Neural crest cell (in vitro differentiated cells): ENCODE results near the gene PRCC. TPM values are rescaled to one million over a fixed set of nuclear protein-coding genes. Genes with fewer than 3 reads are reported as not detected.

Experiments used
- DNase-seq: peaks from one replicate; pipeline ENCODE4 v3.0.0; 2021; ENCODE audit warnings: low read depth, mixed read lengths, low spot score
- H3K27ac Mint-ChIP-seq: one replicate; pipeline ENCODE4 v1.8.0; 2021; ENCODE audit warnings: mild to moderate bottlenecking, mixed read lengths; ENCODE audit not compliant: unreplicated experiment
- H3K27me3 Mint-ChIP-seq: 2 replicates; pipeline ENCODE4 v1.8.0; 2021; ENCODE audit warnings: low read depth, mild to moderate bottlenecking, mixed read lengths
- H3K36me3 Mint-ChIP-seq: 2 replicates; pipeline ENCODE4 v1.8.0; 2021; ENCODE audit warnings: low read depth, mild to moderate bottlenecking, mixed read lengths
- H3K4me1 Mint-ChIP-seq: 2 replicates; pipeline ENCODE4 v1.8.0; 2021; ENCODE audit warnings: mixed read lengths
- H3K4me3 Mint-ChIP-seq: one replicate; pipeline ENCODE4 v1.8.0; 2021; ENCODE audit warnings: mild to moderate bottlenecking, mixed read lengths
- H3K9me3 Mint-ChIP-seq: 2 replicates; pipeline ENCODE4 v1.8.0; 2021; ENCODE audit warnings: mixed read lengths
- total RNA-seq: library from RNA; stranded (reverse); gene quantifications from 2 replicates; pipeline ENCODE4 v1.2.1, GENCODE V29; 2021
- TF ChIP-seq, protein P1 (sequence below): fragments of 200-600 bp; sonication (generic); conservative IDR thresholded peaks from 2 replicates; pipeline ENCODE4 v1.5.0; 2021; ENCODE audit warnings: antibody characterized with exemption, mild to moderate bottlenecking

The PRCC gene
- total RNA-seq, 1 donor from 2014 or later, result 99.8 TPM

DNA sequence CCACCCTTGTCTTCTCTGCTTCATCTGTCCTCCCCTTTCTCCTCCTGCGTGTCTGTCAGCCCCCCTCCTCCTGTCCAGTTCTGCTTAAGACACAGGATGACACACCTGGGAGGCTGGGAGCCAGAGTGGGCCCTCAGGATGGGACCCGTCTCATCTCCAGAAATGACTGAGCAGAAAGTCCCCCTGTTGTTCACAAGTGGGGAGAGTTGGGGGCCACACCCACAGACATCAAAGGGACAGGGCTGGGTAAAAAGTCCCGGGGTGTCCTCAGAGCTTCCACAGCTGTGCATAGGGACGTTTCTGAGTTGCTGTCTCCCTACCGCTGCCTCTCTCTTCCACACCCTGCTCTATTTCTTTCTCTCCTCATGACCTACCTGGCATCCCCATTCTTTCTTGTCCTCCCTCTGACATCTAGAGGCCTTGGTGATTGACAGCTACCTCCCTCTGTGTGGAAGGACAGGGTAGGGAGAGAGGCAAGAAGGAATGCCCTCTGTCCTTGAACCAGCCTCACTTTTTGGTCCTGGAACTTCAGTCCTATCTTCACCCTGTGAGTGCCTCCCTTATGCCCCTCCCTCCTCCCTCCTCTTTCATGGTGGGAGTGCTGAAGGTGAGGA is 68.8 kb downstream of the PRCC start:
- H3K36me3 Mint-ChIP-seq, result no peaks in the 10 kb centered on the region
- H3K4me1 Mint-ChIP-seq, result peaks cover 6% of the 10 kb centered on the region
- TF ChIP-seq, protein P1, sequence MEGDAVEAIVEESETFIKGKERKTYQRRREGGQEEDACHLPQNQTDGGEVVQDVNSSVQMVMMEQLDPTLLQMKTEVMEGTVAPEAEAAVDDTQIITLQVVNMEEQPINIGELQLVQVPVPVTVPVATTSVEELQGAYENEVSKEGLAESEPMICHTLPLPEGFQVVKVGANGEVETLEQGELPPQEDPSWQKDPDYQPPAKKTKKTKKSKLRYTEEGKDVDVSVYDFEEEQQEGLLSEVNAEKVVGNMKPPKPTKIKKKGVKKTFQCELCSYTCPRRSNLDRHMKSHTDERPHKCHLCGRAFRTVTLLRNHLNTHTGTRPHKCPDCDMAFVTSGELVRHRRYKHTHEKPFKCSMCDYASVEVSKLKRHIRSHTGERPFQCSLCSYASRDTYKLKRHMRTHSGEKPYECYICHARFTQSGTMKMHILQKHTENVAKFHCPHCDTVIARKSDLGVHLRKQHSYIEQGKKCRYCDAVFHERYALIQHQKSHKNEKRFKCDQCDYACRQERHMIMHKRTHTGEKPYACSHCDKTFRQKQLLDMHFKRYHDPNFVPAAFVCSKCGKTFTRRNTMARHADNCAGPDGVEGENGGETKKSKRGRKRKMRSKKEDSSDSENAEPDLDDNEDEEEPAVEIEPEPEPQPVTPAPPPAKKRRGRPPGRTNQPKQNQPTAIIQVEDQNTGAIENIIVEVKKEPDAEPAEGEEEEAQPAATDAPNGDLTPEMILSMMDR, result no peak
- no peaks in the 10 kb centered on the region for H3K9me3 Mint-ChIP-seq
- no peak overlapping the region for H3K27ac Mint-ChIP-seq
- peaks cover 78% of the 10 kb centered on the region for H3K27me3 Mint-ChIP-seq
- H3K4me3 Mint-ChIP-seq, result no peak overlapping the region
- DNase-seq, result no peak

- DNase-seq, result no peak
- H3K9me3 Mint-ChIP-seq, result no peaks in the 10 kb centered on the region
- peaks cover 6% of the 10 kb centered on the region for H3K4me1 Mint-ChIP-seq
- TF ChIP-seq, protein P1, result no peak
- H3K27ac Mint-ChIP-seq, result no peak overlapping the region
- no peaks in the 10 kb centered on the region for H3K36me3 Mint-ChIP-seq
- H3K27me3 Mint-ChIP-seq, result peaks cover 70% of the 10 kb centered on the region
- no peak overlapping the region for H3K4me3 Mint-ChIP-seq
These were observed 69.6 kb downstream of the PRCC start for GRCh38 chr1:156836892-156837291.

- Mint-ChIP-seq H3K27ac (no peak overlapping the region), H3K4me3 (no peak overlapping the region), H3K36me3 (no peaks in the 10 kb centered on the region), H3K9me3 (peaks cover 6% of the 10 kb centered on the region), H3K4me1 (peaks cover 6% of the 10 kb centered on the region), H3K27me3 (peaks cover 72% of the 10 kb centered on the region)
- TF ChIP-seq, protein P1, result peak; percentile 82
- DNase-seq, result peak; percentile 57
These were observed 71.6 kb downstream of the PRCC start for GRCh38 chr1:156838972-156839371.

GRCh38 chr1:156839426-156840109 is 72.2 kb downstream of the PRCC start:
- TF ChIP-seq, protein P1, result no peak
- peaks cover 6% of the 10 kb centered on the region for H3K4me1 Mint-ChIP-seq
- no peaks in the 10 kb centered on the region for H3K36me3 Mint-ChIP-seq
- DNase-seq, result no peak
- H3K27me3 Mint-ChIP-seq, result peaks cover 72% of the 10 kb centered on the region
- no peak overlapping the region for H3K27ac Mint-ChIP-seq
- H3K9me3 Mint-ChIP-seq, result peaks cover 6% of the 10 kb centered on the region
- no peak overlapping the region for H3K4me3 Mint-ChIP-seq

DNA sequence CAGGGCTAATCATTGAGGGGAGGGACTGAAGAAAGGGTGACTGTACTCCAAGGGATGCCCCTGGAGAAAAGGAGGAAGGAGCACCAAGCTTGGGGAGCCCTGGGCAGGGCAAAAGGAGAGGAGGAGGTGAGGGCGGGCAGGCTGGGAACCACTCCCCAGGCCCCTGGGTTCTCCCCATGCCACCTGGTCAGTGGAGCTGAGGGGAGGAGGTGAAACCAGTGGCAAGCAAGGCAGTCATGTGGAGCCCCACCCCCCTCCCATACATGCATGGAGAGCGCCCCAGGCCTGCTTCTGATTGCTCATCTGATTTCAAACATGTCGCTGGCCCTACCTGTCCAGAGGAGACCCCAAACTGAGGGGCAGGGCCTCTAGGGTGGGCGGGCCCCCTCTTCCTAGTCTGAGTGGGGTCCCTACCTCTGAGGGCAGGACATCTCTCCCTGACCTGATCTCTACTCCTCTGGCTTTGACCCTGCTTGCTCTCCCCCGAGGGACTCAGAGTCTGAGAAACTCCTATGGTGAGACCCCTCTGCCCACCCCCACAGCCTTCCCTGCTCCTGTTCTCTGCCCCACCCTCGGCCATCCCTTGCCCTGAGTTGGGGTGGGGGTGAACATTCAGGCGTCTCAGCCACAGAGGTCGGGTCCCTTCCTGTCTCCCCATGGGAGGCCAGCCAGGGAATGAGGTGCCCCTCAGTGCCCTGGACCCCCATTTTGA is 73.0 kb downstream of the PRCC start:
- Mint-ChIP-seq H3K4me1 (peaks cover 6% of the 10 kb centered on the region), H3K9me3 (peaks cover 6% of the 10 kb centered on the region), H3K27me3 (peaks cover 72% of the 10 kb centered on the region), H3K36me3 (no peaks in the 10 kb centered on the region), H3K4me3 (no peak overlapping the region), H3K27ac (no peak overlapping the region)
- DNase-seq, result no peak
- TF ChIP-seq, protein P1, result no peak
